Gastrocnemius medialis (tissue), 4 donors: Measurements from ENCODE around the gene UGT1A10.

ENCODE experiments used
- POLR2A ChIP-seq, 2 donors: fragments of 450-650 bp; IDR thresholded peaks; one replicate each; pipeline ENCODE4 v1.6.1; 2017; ENCODE audit warnings: antibody characterized with exemption in 2 of 2, mild to moderate bottlenecking in 2 of 2, moderate library complexity in 2 of 2
- TF ChIP-seq, protein P1 (sequence below), 5 experiments: fragments of 450-650 bp in 3 of 5; fragments of 200-600 bp in 2 of 5; sonication (generic) in 2 of 5; IDR thresholded peaks in 4 of 5; conservative IDR thresholded peaks in 1 of 5; 1 replicate in 4 of 5; 2 replicates in 1 of 5; pipeline ENCODE4 v1.5.1; 2016 to 2019; ENCODE audit warnings: antibody characterized with exemption in 5 of 5, mild to moderate bottlenecking in 3 of 5, moderate library complexity in 3 of 5

DNA sequence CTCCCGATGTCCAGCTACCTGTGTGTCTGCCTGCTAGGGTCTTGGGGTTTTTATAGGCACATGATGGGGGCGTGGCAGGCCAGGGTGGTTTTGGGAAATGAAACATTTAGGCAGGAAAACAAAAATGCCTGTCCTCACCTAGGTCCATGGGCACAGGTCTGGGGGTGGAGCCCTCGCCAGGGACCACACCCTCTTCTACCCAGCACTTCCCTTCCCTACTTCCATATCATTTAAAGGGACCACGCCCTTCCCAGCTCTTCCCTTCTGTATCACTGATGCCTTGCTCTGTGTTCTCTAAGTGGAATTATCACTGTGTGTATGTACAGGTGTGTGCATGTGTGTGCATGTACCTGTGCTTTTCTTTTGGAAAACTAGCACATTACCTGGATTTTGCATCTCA, 130.2 kb downstream of the UGT1A10 start:
- TF ChIP-seq, protein P1, sequence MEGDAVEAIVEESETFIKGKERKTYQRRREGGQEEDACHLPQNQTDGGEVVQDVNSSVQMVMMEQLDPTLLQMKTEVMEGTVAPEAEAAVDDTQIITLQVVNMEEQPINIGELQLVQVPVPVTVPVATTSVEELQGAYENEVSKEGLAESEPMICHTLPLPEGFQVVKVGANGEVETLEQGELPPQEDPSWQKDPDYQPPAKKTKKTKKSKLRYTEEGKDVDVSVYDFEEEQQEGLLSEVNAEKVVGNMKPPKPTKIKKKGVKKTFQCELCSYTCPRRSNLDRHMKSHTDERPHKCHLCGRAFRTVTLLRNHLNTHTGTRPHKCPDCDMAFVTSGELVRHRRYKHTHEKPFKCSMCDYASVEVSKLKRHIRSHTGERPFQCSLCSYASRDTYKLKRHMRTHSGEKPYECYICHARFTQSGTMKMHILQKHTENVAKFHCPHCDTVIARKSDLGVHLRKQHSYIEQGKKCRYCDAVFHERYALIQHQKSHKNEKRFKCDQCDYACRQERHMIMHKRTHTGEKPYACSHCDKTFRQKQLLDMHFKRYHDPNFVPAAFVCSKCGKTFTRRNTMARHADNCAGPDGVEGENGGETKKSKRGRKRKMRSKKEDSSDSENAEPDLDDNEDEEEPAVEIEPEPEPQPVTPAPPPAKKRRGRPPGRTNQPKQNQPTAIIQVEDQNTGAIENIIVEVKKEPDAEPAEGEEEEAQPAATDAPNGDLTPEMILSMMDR (IDR thresholded peaks at IDR 0.05 in 4 of 5, conservative IDR thresholded peaks at IDR 0.05 in 1 of 5) = no peak
- TF ChIP-seq POLR2A (IDR thresholded peaks at IDR 0.05) = no peak
